A204.1 (cell line): ENCODE data around the gene PRKACB.
A peak's percentile ranks its signal among the peaks of the same experiment; 100 is the strongest.
"Not testable (repeated sequence)": the region's sequence is repeated elsewhere in the genome, so short reads cannot be mapped to it uniquely, and the experiment has no call there.

ENCODE experiments used
- FAIRE-seq: peaks from 2 replicates; lab custom pipeline; 2012; peaks lifted over from hg19 to GRCh38; lab: Jason Lieb, UNC

Gene PRKACB

GRCh38 chr1:84223751-84224432 is 79.8 kb downstream of the PRKACB start:
- FAIRE-seq = no peak

GRCh38 chr1:84224905-84225304 is 80.8 kb downstream of the PRKACB start:
- FAIRE-seq = no peak

- FAIRE-seq = no peak
Measured at GRCh38 chr1:84225646-84226045, 81.6 kb downstream of the PRKACB start.

DNA sequence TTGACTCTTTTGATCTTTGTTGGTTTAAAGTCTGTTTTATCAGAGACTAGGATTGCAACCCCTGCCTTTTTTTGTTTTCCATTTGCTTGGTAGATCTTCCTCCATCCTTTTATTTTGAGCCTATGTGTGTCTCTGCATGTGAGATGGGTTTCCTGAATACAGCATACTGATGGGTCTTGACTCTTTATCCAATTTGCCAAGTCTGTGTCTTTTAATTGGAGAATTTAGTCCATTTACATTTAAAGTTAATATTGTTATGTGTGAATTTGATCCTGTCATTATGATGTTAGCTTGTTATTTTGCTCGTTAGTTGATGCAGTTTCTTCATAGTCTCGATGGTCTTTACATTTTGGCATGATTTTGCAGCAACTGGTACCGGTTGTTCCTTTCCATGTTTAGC is 88.6 kb downstream of the PRKACB start:
- FAIRE-seq = not testable (repeated sequence)

GRCh38 chr1:84236256-84236655 is 92.2 kb downstream of the PRKACB start:
- FAIRE-seq = no peak

- FAIRE-seq = no peak
Measured at GRCh38 chr1:84242641-84243040, 98.6 kb downstream of the PRKACB start.

- FAIRE-seq = no peak
Measured at GRCh38 chr1:84245563-84245962, 101.5 kb downstream of the PRKACB start.

DNA sequence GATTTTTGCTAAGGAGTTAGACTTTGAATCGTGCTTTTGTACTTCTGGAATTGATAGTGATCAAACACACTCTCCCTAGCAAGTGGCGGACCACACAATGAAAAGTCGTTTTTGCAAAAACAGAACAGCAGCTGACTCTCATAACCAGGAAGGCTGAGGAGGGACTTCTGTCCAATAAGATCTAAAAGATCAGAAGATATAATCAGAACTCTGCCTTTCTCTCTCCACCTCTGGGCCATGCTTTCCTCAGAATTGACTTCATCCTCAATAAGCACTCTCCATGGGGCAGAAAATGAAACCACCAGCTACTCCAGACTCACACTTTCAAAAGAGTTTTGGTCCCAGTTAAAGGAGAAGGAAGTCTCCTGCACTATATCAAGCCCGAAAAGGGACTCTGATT is 102.1 kb downstream of the PRKACB start:
- no peak for FAIRE-seq

GRCh38 chr1:84247425-84248220 is 103.6 kb downstream of the PRKACB start:
- FAIRE-seq = no peak

DNA sequence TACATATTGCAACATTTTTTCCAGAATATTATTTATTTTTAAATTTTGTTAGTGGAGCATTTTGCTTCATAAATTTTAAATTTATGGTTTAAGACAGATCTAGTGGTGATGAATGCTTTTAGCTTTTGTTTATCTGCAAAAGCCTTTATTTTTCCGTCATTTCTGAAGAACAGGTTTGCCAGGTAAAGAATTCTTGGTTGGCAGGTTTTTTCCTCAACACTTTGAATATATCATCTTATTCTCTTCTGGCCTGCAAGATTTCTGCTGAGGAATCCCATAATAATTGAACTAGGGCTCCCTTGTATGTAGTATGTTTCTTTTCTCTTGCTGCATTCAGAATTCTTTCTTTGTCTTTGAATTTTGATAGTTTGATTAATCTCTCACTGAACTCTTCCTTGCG is 106.6 kb downstream of the PRKACB start:
- FAIRE-seq = peak; percentile 58

DNA sequence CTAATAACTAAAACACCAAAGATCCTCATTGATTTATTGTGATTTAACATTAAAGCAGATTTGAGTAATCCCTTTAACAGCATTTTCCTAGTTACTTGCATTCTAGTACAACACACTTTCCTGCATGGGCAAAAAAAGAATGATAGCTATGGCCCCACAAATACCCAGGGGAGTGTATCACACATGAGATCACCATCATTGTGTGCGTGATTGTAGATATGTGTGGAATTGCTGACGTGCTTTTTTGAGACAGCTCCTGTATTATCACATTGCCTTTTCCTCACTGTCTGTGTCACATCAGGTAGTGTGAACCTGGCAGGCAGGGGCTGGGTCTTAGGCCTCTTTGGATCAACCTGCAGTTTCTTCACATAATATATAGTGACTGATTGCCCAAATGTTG is 109.0 kb downstream of the PRKACB start:
- FAIRE-seq = no peak

DNA sequence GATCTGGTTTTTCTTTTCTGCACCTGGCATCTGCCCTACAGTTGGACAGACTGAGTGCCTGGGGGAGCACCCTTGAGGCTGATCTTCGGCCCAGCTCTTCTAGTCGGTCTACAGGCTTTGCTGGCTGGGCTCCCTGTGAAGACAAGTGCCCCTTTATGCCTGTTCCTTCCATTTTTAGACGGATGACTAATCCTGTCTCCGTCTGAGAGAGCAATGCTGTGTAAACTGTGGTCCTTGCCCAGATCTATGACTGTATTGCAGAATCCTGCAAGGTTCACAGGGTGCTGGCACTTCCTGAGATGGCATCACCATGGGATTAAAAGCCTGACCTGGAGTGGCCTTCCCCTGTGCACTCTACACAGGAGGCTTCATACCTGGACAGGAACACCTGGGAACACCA is 109.8 kb downstream of the PRKACB start:
- FAIRE-seq = no peak

DNA sequence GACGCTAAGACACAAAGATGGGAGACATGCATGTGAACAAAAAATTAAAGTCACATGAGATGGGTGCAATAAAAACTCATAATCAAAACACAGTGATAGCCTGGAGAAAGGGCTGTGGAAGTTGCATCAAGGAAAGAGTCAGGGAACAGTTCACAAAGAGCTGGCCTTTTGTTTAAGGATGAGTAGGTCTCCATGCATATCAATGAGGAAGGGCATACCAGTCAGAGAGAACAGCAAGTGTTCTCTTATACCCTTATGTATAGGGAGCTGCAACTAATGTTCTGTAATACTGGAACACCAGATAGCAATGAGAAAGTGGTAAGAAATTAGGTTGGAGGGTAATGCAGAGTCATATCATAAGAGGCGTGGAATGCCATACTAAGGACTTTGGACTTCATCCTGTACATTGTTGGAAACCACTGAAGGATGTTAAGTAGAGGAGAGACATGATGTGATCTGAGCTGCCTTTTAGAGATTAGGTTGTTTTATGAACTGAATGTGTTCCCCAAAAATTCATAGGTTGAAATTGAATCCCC is 110.7 kb downstream of the PRKACB start:
- no peak for FAIRE-seq

GRCh38 chr1:84255582-84255981 is 111.5 kb downstream of the PRKACB start:
- no peak for FAIRE-seq

- FAIRE-seq = no peak
Measured at GRCh38 chr1:84257617-84258016, 113.5 kb downstream of the PRKACB start.

GRCh38 chr1:84259376-84259775 is 115.3 kb downstream of the PRKACB start:
- no peak for FAIRE-seq

- FAIRE-seq = no peak
Measured at GRCh38 chr1:84259989-84260388, 115.9 kb downstream of the PRKACB start.

DNA sequence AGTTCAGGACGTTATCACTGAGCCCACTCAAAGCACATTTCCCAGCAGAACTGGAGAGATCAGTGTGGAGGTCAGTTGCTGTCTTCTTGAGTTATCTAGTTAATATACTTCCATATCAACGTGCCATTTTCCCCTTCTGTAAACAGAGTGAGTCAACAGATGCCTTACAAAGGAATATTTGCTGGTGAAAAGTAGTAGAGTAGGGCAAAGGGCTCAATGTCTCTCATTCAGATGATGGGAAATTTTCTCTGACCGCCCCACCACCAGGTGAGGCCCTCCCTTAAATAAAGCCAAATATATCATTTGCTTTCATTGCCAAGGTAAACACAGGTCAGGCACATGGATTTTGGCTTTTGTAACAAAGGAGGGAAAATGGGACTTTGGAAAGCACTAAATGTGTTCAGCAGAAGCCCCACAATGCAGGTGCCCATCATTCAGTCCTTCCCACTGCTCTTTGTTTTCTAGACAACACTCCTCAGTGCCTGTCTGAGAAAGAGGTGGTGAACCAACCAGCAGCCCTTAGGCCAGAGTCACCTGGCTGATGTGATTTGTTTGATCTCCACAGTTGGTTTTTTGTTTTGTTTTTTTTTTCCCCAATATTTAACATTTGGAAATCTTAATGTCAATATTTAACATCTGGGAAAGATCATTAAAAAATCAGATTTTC is 116.9 kb downstream of the PRKACB start:
- FAIRE-seq = no peak

DNA sequence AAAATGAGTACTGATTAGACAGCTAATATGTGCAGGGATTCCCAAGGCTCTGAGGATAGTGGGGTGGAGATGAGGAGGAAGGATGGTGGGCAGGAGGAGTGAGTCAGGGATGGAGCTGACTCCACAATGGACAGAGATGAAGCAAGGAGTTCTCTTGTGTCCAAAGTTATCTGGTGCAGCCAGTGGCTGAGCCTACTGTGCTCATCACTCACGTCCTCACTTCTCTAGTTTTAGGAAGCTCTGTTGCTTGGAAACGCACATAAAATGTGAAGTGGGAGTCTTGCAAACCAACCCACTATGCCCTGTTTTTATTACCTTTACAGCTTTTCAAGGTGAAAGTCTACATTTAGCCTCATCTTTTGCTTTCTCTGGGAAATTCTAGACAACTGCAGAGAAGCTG is 120.9 kb downstream of the PRKACB start:
- FAIRE-seq = no peak

- FAIRE-seq = no peak
Measured at GRCh38 chr1:84265867-84266266, 121.8 kb downstream of the PRKACB start.

DNA sequence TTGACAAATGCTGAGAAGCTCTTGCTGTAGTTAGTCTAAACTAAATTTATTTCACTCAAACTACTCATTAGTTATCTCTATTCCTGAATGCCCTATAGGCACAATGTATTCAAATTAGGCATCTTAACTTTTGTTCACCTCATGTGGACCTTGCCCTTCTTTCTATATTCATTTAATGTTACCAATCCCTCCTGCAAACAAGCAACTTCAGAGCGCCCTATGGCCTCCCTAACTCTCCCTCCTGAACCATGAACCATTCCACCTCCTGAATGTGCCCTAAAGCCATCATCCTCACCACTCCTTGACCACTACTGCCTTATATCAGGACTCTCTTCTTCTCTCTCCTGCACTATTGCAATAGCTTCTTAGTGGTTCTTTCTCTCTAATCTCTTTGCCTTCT is 122.7 kb downstream of the PRKACB start:
- FAIRE-seq = no peak

DNA sequence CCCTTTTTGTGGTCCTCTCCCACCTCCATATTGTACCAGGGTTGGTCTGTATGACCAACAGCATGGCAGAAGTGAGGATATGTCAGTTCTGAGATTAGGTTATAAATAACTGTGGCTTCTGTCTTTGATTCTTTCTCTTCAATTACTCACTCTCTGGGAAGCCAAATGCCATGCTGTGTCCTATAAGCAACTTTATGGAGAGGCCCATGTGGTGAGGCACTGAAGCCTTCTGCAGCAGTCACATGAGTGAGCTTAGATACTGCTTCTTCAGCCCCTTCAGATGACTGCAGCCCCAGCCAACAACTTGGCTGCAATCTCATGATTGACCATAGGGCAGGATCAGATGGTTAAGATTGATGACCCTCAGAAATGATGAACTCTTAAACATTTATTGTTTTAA is 123.4 kb downstream of the PRKACB start:
- no peak for FAIRE-seq

DNA sequence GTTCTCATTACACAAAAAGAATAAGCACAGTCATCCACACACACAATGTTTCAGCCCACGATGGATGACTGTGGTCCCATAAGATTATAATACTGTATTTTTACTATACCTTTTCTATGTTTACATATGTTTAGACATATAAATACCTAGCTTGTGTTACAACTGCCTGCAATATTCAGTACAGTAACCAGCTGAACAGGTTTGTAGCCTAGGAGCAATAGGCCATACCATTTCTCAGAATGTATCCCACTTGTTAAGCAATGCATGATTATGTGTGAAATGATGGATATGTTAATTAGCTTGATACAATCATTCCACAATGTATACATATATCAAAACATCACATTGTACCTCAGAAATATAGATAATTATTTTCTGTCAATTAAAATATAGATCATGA is 124.3 kb downstream of the PRKACB start:
- no peak for FAIRE-seq
